GM18526 (cell line): ENCODE data around the gene RAD51B.

ENCODE experiments used
- POLR2A ChIP-seq: IDR thresholded peaks from 3 replicates; pipeline ENCODE4 v1.6.1; 2011; ENCODE audit not compliant: insufficient read length; ENCODE audit errors: extremely low read depth

RAD51B gene

DNA sequence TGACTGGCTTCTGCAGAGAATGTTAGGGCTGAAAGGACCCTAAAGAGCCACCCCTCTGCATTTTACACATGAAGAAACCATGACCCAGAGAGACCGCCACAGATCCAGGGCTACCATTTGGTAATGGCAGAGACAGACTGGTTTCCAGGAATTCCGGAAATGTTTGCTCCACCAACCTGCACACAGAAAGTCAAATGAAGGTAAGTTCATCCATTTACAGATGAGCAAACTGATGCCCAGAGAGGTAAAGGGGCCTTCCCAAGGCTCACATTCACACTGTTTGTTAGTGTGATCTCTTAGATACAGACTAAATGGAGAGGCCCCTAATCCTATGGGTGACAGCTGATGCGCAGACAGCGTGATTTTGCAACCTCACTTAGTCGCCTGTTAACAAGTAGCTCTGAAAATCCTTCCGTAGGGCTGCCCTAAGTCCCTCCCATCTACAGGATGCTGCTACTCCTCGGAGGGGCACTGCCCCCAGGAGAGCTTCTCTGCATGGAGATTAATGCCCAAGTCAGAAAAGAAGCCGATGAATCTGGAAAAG is 939.5 kb downstream of the RAD51B start:
- TF ChIP-seq POLR2A: no peak

DNA sequence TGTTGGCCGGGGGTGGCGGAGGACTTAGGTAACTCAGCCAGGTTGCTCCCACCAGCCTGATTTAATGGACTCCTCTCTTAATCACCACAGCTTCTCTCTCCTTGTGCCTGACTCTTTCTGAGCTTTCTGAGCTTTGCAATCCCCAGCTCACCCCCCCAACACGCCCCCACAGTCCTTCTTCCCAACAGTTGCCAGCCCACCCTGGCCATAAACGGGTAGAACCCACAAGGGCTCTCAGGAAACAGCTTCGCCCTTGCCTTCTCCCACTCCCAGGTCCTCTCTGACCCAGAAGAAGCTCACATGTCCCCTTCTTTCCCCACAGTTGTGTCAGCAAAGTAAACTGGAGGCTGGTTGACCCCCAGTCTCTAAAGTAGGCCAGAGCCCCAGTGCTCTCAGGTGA is 940.4 kb downstream of the RAD51B start:
- no peak for TF ChIP-seq POLR2A

DNA sequence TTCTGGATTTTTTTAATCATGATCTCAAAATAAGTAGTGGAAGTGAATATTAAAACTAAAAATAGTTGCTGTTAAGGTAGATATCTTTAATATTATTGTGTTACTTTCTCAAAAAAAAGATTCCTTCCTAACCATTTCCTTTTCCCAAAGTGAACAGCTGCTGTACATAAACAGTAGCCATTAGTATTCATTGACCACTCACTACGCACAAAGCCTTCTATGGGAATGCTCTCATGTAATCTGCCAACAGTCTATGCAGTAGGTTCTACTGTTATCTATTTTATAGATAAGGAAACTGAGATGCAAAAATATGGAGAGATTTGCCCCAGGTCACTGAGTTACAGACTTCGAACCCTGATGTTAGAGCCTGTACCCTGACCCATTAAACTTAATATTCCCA is 941.2 kb downstream of the RAD51B start:
- TF ChIP-seq POLR2A: no peak

DNA sequence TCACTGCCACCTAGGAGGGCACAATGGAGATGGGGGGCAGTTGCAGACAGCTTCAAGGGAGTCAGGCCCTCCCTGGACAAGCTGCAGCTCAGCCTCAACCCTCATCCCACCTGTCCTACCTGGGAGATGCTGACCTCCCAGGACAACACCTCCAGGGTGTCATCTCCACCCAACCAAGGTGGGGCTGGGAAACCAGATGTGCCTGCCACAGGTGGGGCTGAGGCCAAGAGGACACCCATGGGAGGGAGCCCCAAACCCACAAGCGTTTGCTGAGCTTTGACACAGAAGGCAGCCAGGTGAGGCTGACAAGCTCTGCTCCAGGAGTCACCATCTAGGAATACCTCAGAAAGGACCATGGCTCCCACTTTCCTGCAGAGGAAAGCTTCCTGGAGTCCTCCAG is 941.8 kb downstream of the RAD51B start:
- no peak for TF ChIP-seq POLR2A

DNA sequence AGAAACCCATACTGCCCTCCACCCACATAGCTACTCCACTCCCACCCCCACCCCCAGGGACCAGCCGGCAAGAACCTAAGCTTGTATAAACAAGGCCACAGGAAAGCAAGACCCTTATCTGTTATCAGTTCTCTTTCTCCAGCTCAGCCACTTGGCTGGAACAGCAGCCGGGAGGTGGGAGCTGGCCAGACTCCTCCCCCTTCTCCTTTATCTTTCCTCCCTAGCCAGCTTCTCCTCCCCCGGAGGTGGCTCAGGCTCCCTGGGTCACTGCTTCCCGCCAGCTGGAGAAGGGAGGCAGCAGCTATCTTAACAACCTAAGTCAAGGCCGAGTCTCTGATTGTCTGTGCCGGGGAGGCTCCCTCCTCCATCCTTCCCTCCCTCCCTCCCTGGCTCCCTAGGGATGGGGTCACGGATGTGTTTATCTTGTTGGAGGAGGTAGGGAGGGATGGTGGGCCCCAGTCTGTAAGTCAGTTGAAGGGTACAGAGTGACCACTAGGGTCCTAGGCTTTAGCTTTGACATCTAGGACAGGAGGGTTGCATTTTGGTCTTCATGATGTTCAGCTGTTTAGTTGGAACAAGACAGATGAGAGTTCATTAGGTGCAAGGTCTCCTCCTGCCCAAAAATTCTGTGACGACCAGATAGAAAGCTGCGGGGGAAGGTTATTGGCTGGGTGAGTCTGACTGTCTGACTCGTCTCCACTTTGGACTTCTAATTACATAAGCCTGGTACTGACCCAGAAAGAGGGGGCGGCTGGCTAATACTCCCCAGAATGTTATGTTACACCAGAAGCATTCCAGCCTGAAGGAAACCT is 943.6 kb downstream of the RAD51B start:
- TF ChIP-seq POLR2A: no peak

DNA sequence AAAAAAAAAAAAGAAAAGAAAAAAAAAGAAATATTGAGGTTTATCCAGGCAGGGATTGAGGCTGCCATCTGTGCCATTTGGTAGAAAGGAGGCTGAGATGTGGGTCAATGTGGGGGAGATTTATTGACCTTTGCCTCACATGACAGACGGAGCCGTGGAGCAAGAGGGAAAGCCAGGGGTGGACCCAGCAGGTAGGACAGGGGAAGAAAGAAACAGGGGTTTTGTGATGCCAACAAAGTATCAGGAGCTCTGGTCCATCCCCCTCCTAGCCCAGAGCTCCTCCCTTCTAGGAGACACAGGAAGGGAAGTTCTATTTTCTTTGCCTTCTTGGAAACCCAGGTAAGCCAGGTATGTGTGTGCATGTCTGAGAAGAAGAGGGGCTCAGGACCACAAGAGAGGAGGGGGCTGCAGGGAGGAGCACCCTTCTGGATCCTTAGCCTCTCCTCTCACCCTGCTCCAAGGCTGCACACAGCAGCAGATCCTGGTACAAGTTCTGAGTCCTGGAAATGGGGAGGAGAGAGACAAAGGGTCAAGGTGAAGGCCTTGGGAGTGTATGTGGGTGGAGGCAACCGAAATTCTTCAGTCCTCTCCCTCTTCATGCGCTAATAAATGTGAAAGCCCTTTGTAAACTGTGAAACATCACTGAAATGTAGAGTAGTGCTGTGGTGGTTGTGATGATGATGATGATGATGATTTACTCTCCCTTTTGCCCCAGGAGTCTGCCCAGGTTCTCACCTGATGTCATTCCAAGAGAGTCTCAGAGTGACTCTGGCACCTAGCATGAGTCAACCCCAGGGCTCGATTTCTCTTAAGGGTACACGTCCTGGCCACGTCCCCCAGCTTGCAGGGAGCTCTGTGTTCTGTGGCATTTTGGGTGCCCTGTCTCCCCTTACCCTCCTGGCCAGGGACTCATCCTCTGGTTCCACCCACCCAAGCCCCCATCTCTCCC is 947.0 kb downstream of the RAD51B start:
- TF ChIP-seq POLR2A: no peak

DNA sequence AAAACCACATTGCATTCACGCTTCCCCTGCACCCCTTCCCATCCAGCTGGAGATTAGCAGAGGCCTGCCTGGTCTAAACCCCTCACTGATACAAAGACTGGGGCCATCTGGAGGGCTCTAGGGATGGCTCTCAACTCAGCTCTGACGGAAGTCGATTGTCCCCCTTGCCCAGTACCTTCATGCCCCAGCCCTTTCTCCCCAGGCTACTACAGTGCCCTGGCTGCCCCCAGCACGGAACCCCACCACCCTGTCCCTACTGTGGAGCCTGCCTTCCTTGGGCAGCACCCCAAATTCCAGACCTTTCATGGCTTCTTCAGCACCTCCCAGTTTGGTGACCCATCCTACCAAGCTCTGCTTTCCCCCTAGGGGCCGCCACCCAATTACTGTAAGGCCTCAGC is 947.7 kb downstream of the RAD51B start:
- no peak for TF ChIP-seq POLR2A

DNA sequence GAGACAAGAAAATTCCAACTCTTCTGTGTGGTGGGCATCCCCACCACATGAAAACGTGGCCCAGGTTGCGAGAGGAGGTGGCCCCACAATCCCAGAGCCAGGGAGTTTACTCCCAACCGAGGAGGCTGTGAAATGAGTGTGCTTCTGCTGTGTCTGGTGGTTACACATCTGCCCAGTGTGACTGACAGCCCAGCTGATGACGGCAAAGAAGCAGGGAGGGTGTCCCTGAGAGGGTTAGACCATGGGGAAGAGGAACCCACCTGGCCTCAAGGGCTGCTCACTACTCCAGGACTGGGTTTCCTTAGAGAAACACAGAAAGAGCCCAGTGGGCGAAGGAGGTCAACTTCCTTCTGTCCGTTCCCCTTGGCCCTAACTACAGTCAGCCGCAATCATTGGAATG is 948.7 kb downstream of the RAD51B start:
- no peak for TF ChIP-seq POLR2A

DNA sequence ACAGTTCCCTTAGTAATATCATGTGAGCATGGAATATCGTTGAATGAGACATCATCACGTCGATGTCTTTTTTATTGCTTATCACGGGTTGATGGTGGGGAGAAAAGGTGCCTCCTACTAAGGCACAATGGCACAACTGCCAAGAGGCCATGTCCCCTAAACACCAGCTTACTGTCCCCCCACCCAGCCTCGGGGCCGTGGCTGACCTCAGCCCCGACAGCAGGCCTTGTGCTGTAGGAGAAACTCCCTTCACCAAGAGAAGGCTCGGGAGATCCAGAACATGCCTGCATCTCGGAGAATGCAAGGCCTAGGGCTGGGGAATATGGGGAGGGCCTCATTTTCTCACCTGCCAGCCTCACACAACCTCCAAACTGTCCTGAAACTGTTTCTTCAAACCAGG is 950.5 kb downstream of the RAD51B start:
- no peak for TF ChIP-seq POLR2A

DNA sequence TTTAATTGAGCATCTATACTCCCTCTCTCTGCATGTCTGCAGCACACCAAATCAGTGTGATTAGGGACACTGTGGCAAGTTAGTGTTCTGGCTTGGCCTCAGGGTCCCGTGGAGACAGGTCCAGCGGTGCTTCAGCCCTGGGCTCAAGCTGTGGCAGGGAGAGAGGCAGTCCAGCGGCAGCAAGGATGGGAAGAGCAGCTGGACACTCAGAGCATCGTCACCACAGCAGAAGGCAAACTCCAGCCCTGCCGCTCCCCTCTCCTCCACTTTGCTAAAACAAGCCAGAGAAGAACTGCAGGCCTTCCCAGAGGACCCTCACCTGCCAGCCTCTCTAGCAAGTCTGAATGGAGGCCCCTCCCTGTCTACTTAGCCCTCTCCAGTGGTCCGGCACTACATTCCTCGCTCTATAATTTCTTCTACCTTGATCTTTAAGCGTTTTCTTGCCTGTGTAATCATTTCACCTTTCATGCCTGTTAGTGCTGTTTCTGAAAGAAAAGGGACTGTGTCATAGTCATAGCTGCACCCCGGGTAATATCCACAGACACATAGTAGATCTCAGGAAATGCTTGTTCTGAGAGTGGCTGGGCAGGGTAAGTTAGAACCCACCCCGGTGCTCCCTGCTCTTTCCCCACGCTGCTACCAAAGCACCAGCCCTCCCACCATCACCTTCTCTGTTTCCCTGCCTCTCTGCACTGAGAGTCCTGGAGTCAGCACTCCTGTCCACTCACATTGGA is 951.1 kb downstream of the RAD51B start:
- TF ChIP-seq POLR2A: no peak

DNA sequence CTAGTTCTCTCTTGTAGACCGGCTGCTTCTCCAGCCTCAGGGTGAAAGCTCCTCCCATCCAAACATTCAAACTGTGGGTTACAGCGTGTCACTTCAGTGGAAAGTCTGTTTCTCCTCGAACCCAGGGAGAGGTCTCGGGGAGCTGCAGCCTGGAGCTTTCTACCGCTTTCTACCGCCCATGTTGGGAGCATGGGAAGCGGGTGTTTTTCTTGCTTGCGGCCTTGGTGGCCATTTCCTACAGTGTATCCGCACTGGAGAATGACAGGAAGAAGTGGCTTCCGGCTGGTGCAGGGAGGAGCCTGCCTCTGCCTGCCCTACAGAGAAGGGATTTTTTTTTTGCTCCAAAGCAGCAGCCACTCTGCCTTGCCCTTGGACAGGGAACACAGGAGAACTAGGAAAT is 952.1 kb downstream of the RAD51B start:
- TF ChIP-seq POLR2A: no peak

DNA sequence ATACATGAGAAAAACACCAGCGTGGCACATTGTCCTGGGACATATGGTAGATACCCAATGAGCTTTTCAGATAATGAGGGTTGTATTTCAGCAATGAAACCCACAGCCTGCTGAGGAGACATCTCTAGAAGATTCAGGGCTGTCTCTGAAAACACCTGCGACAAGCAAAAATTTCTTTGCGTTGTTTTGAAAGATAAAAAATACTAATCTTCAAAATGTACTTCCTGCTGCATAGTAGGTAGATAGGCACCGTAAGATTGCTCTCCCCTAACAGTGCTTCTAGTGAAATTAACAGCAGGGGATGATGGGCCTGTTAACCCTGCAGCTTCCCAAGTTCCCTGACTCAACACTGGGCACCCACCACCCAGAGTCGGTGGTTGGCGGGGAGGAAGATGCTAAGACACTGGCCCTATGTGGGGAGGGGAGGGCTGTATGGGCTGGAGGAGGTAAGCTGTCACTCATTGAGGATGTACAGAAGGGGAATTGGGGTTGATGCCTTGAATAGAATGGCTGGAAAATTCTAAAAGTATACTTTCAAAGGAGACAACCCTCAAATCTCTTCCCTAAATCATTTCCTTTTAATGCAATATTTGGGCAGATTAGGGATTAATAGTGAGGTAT is 953.3 kb downstream of the RAD51B start:
- TF ChIP-seq POLR2A: no peak

DNA sequence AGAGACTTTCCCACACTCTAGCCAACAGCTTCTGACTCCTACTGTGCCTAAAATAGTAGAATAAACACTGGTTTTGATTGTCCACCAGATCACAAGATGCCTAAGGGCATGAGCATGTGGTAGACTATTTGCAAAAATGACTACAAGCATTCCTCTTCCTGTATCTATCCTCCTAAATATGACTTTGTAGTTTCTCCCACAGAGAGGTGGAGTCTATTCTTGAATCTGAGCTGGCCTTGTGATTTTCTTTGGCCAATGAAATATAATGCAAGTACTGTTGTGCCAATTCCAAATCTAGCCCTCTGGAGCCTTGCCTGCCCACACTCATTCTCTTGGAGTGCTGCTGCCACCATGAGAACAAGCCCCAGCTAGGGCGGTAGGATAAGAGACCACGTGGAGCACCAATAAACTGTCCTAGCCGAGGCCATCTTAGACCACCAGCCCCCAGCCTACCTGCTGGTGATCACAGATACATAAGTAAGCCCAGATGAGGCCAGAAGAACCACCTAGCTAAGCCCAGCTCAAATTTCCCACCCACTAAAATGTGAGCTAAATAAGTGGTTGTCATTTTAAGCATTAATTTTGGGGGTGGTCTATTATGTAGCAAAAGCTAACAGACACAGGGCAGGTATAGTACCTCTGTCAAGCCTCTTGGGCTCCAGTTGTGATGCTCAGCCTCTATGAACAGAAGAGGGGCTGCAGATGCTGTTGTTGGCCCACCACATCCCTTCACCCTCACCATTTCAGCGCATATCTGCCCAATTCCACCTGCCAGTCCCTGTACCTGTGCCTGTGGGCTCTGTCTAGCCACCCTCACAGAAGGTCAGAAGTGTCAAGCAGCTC is 955.4 kb downstream of the RAD51B start:
- TF ChIP-seq POLR2A: no peak

DNA sequence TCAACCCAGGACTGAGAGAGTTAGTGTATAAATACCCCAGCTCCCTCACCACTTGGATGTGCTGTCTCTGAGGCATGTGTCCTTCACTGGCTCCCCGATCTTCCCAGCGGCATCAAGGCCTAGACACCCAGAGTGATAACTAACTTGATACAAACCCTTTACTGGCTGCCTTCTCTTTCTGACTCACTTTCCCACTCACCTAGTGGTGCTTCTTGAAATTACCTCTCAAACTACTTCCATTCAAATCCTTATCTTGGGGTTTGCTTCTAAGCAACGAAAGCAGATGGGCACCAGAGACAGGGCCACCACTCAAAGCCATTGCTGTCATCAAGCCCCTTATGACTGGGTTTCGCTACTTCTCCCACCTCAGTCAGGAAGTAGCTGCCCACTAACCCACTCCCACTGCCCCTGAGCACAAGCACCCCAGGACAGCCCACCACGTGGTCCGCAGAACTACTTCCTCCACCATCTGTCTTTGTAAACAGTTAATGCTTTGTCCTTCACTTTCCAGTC is 956.1 kb downstream of the RAD51B start:
- no peak for TF ChIP-seq POLR2A
